Skin of body (tissue), 2 donors: Measurements from ENCODE around the gene CCDC85B. TPM values are rescaled to one million over a fixed set of nuclear protein-coding genes. Genes with fewer than 3 reads are reported as not detected.
A peak's percentile ranks its signal among the peaks of the same experiment; 100 is the strongest.

Source experiments
- DNase-seq: peaks from one replicate; lab custom pipeline; 2025; lab: John Stamatoyannopoulos, UW
- total RNA-seq: library from RNA; depleted of rRNA; stranded (reverse); fragments of >200 nt; gene quantifications from one replicate; pipeline ENCODE4 v1.2.3, GENCODE V29; 2014

The CCDC85B gene
- total RNA-seq, 1 donor from 2014 or later = 11.4 TPM

DNA sequence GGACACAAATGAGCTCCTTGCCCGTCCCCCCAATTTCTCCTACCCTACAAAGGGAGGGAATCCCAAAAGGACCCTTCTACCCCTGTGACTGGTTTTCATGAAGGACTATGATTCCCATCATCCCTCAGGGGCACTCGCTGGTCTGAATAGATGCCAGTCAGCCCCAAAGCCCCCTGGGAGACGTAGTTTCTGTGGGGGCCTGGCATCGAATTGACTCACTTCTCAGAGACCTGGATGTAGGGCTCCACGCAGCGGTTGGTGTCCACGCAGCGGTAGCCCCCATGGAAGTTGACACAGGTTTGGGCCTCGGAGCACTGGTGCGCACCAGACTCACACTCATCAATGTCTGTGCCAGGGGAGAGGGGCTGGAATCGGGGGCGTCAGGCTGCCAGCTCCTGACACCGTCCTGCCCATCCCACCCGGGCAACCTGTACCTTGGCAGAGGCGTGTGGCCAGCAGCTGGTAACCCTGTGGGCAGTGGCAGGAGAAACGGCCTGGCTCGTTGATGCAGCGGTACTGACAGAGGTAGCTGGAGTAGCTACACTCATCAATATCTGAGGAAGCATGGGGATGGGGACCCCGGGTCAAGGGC lies 22.3 kb upstream of the CCDC85B start:
- DNase-seq = no peak

DNA sequence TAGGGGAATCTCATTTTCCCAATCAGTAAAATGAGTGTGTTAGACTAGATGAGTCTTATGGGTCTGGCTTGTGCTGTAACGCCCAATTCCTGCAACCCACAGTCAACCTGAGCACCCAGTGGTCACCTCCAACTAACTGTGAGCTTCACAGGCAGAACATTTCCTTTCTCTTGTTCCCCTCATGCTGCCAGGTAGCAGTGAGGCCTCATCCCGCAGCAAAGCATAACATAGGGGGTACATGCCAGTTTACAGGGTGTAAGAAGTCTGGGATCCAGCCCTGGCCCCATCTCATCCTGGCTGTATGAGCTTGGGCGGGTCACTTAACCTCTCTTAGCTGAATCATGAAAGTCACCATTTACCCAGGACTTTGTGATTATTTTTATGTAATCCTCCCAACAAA lies 21.6 kb upstream of the CCDC85B start:
- no peak for DNase-seq

DNA sequence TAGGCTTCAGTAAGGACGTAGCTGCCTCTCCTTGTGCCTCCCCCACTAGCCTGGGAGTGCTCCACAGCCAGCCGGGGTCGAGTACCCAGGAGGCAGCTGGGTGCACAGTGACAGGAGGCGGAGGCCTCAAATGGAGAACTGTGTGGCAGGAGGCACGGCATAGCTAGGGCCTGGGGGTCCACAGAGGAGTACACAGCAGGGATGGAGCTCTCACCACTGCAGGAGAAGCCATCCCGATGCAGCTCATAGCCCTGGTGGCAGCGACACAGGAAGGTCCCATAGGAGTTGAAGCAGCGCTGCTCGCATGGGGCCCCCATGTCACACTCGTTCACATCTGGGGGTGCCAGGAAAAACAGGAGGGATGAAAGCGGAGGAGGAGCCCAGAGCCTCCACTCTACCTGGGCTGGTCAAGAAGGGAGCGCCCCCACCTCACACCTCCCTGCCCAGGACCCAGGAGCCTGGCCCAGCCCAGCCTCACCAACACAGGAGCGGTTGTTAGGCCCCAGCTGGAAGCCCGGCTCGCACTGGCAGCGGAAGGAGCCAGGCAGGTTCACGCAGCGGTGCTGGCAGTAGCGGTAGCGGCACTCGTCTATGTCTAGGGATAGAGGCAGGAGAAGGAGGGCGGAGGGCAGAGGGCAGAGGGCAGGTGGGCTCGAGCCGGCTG lies 20.7 kb upstream of the CCDC85B start:
- DNase-seq = no peak

DNA sequence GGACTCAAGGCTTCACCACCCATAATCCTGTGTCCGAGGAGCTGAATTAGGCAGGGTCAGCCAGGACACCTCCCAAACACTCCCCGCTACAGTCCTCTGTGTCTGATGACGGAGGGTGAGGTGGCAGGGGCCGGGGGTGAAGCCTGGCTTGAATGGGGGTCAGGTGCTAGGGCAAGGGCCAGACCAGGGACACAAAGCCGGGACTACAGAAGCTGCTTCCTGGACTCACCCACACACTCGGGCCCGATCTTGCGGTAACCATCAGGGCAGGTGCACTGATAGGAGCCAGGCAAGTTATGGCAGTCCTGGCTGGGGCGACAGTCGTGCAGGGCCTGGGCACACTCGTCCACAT lies 20.2 kb upstream of the CCDC85B start:
- no peak for DNase-seq

DNA sequence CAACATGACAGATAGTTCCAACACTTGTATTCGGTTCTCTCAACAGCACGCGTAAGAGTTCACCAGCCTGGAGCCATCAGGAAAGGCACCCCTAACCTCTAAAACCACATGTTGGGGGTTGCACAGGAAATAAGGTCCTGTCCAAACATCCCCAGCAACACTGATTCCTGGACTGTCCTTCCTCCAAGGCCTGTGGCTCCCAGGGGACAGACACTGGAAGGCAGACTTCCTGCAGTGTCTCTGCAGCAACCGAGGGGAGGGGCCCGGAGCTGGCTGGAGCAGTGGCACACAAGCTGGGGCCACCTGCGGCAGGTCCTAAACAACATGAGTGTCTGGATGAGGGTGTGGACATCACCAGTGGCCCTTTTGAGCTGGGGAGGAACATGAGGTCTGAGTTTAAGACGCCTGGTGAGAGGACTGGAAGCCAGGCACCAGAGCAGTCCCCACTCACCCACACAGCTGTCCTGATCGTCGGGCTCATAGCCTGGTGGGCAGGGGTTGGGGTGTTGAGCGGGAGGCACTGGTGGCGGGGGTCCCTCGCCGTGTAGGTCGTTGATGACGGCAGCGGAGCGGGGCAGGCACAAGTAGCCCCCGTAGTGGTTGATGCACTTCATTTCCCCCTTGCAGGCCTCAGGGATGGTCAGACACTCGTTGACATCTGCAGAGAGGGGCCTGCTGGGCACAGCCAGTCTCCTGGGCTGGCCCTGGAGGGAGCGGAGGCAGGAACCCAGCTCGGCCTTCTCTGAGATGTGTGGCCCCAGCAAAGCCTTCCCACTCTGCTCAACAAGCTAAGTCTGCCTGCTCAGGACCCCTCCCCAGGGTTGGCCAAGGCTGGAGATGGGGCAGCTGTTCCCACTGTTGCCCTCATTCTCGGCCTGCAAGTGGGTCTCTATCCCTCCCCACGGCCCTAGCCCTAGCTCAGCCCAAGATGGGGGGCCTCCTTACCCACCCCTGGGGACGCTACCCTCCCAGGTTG lies 19.5 kb upstream of the CCDC85B start:
- DNase-seq = no peak

DNA sequence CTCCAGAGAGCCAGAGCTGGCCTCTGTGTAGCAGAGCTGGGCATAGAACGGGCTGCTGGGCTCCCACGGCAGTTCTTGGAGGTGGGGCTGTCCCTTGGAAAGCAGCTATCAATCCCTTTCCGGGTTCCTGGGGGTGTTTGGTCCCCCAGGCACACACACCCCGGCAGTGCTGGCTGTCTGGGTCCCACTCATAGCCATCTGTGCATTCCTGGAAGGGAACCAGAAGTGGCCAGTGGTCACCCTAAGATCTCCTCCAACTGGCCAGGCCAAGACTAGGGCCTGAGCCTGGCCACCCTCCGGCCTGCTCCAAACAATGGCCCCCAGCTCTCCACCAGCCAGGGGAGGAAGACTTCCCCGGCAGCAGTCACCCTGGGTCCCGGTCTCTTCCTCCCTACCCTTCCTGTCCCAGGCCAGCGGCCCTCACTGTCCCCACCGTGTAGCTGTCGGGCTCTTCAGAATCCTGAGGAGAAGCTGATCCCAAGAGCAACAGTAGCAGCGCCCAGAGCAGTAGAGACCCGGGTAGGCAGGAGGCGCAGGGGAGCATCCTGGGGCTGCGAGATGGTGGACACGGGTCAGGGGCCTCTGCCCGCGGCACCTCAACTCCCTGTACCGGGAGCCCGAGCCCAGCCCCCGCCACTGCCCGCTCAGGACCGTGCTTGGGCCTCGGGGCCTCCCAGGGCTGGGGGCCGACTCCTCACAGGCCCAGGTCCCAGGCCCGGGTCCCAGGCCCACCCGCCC lies 18.5 kb upstream of the CCDC85B start:
- DNase-seq = no peak

DNA sequence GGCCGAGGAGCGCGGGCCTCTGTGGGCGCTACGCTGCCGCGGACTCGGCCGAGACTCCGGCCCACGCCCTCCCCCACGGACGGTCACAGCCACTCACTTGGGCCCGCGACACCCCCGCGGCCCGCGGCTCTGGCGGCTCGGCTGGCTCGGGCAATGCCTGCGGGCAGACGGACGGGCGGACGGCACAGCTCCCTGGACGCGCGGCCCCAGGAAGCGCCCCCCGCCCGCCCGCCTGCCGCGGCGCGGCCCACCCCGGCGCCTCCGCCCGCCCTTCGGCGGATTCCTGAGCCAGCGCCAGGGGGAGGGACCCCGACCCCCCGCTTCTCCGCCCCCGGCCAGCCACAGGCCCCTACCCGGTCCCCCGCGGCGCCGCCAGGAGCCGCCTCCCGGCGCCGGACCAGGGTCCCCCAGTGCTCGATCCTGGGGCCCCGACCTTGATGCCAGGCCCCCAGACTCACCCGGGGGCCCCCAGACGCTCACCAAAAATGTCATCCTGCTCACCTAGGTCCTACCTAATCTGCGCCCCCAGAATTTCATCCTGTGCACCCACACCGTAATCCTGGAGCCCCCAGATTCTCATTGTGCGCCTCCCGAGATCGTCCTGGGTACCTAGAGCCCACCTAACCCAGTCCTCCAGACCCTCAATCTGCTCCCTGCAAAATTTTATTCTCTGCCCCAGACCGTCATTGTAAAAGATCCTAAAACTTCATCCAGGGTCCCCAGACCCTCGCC lies 17.7 kb upstream of the CCDC85B start, which contains the start of gene EFEMP2:
Gene EFEMP2, minus strand, starts transcription at position 215 of the 732 bp plus-strand sequence. CDS start 446 bp downstream, outside the sequence.
- DNase-seq = peak; percentile 65

DNA sequence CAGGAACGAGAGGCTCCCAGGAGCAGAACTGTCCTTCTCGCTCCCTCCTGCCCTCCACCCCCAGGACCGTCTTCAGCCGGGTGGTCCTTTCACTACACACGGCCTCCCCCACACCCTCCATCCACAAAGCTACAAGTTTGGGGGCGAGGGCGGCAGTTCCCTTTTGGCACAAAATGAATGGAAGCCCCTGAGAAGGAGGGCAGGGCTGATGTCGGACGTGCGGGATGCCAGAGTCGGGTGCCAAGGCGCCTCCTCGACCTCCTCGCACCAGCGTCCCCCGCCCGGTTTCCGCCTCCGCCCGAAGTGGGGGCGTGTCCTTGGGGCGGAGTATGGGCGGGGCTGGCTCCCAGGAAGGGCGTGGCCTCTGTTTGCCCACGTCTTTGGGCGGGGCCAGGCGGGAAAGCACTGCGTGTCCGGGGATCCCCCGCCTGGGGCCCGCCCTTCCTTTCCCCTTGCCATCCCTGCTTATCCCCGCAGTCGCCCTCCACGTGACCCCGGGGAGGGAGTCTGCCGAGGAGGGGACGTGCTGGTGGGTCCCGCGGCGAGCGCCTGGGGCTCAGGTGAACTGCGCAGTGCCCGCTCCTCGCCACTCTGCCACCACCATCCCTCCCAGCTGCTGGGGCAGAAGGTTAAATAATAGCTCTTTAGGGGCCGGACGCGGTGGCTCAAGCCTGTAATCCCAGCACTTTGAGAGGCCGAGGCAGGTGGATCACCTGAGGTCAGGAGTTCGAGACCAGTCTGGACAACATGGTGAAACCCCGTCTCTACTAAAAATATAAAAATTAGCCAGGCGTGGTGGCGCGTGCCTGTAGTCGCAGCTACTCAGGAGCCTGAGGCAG lies 16.9 kb upstream of the CCDC85B start:
- peak; percentile 89 for DNase-seq

DNA sequence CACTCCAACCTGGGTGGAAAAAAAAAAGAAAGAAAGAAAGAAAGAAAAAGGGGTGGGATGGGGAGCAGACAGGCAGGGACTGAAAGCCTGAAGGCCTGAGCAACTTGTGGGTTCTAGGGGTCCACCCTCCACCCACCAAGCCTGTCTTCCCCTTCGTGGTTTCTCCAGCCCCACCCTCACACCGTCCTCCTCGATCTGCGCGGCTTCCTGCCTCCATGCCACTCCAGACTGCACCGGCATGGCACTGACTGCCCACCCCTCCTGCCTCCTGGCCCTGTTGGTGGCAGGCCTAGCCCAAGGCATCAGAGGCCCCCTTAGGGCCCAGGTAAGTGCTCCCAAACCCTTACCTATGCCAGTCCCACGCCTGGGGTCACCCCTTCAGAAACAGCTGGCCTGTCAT lies 10.9 kb upstream of the CCDC85B start, which contains the start of gene CTSW:
Gene CTSW, plus strand, starts transcription at position 221 of the 400 bp plus-strand sequence. Its CDS starts 18 bp downstream, at position 239.
- no peak for DNase-seq

DNA sequence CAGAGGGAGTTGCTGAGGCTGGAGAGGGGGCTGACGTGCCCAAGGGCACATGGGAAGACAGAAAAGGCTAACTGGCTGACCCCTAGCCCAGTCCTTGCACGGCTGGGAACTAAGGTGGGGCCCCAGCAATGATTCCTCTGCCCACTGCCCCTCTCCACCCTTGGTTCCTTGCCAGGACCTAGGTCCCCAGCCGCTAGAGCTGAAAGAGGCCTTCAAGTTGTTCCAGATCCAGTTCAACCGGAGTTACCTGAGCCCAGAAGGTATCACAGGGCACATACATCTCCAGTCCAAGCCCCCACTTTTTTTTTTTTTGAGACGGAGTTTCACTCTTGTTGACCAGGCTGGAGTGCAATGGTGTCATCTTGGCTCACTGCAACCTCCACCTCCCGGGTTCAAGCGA lies 10.4 kb upstream of the CCDC85B start:
- no peak for DNase-seq

DNA sequence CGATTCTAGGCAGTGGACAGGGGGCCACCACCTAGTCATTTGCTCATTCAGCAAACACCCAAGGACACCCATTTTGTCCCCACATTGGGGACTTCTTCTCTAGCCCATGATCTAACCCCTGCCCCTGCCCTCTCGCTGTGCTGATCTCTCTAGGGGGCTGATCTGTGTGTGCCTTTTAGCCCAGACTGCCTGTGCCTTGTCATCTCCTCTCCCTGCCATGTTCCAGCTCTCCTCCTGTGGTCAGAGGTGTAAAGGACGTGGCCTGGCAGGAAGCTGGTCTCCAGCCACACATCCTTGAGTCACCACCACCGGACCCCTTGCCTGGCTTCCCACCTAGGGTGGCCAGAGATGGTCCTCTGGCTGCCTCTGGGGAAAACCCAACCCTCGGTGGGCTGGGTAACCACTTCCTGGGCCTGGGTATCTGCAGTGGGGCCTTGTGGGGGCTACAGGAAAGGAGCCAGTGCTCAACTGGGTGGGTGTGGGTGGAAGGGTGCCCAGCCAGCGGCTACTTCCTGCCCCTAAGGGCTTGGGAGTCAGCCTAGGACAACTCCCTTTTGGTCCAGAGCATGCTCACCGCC lies 9.5 kb upstream of the CCDC85B start:
- no peak for DNase-seq

DNA sequence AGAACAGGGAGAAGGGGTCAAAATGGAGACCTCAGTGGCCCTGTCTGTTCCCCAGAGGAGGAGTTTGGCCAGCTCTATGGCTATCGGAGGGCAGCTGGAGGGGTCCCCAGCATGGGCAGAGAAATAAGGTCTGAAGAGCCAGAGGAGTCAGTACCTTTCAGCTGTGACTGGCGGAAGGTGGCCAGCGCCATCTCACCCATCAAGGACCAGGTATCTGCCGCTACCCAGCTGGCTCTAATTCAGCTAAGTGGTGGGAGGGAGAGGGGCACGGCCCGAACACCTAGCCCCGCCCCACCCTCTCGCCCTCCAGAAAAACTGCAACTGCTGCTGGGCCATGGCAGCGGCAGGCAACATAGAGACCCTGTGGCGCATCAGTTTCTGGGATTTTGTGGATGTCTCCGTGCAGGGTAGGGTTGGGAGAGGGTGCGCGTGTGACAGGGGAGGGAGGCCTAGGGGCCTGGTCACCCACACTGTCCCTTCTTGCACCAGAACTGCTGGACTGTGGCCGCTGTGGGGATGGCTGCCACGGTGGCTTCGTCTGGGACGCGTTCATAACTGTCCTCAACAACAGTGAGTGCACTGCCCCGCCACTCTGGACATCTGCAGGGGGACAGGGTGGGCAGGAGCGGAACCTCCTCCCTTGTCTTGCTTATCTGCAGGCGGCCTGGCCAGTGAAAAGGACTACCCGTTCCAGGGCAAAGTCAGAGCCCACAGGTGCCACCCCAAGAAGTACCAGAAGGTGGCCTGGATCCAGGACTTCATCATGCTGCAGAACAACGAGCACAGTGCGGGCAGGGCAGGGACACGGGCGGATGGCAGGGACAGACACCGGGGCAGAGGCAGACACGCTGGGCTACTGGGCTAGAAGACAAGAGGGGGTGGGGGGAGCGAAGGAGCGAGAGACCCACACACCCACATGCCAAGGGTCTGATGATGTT lies 8.1 kb upstream of the CCDC85B start:
- DNase-seq = no peak

DNA sequence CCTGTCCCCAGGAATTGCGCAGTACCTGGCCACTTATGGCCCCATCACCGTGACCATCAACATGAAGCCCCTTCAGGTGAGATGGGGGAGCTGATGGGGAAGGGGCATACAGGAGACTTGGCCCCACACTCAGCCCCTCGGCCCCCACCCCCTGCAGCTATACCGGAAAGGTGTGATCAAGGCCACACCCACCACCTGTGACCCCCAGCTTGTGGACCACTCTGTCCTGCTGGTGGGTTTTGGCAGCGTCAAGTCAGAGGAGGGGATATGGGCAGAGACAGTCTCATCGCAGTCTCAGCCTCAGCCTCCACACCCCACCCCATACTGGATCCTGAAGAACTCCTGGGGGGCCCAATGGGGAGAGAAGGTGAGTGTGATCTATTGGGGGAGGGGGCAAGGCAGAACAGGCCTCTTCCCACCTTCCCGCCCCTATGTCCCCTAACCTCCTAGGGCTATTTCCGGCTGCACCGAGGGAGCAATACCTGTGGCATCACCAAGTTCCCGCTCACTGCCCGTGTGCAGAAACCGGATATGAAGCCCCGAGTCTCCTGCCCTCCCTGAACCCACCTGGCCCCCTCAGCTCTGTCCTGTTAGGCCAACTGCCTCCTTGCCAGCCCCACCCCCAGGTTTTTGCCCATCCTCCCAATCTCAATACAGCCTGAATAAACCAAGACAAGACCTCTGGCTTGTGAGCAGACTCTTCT lies 7.3 kb upstream of the CCDC85B start:
- no peak for DNase-seq

DNA sequence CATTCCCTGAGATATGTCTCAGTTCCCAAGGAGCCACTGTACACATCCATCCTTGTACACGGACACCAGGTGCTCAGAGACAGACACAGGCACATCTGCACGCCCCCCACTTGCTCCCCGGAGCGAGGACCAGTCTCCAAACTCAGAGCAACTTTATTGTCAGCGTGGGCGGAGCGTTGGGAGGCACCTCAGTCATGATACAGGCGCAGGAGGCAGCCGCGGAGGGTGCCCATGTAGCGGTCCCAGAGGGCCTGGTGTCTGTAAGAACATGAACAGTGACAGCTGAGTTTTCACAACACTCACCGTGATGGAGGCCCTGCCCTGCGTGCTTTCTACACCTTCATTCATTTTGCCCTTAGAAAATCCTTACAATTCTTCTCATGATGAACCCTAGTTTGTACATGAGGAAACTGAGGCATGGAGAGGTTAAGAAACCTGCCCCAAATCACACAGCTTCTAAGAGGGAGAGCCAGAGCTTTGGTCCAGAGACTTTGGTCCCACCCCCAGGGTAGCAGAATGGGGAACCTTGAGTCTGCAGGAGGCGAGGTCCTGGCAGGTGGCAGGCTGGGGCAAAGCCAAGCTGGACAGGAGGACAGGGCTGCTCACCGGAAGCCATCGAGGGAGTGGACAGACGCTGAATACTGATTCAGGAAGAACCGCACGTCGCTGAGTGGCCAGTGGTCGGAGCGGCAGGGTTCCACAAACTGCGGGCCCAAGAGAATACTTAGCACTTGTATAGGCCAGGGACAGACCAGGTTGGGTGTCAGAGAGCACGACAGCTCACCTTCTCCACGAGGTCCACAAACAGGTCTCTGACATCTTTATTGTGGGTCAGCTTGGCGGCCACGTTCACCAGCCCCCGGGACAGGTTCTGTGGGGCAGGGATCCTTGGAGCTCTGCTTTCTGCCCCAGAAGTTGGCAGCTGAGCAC lies 6.4 kb upstream of the CCDC85B start:
- no peak for DNase-seq

DNA sequence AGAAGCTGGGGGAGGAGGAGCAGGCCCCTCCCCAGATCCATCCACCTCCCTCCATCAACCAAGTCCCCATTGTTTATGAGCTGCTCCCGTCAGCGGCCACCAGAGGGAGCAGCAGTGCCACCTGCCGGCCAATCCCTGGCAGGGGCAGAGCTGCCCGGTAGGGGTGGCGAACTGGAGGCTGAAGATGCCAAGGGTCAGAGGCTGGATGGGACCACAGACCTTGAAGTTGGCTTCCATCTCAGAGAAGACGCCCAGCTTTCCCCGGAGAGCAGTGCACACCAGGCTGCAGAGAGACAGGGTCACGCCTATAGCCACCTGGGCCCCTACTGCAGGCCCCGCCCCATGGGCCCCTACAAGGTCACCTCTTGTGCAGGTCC lies 5.8 kb upstream of the CCDC85B start:
- DNase-seq = peak; percentile 34

DNA sequence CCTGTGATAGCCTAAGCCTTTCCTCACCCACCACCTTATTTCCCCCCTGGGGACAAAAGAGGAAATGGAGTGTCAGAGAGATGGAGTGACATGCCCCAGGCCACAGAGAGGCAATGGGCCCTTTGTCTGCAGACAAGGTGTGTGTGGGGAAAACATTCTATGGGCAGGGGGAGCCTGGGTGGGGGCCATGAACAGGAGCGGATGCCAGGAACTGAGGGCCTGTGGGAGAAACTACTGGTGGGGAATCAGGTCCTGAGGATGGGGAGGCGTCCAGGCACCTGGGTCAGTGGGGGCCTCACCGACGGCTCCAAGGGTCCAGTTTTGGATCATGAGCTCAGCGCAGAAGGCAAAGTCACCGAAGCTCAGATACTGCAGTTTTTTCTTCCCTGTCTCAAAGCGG lies 5.2 kb upstream of the CCDC85B start:
- DNase-seq = no peak
